ENCODE measurements around the gene MAN1C1.

MAN1C1 gene

GRCh38 chr1:25614501-25615171 lies 2.0 kb upstream of the MAN1C1 start:
- DNase-seq, result no peak

GRCh38 chr1:25615172-25615541 lies 1.4 kb upstream of the MAN1C1 start:
- no peak for DNase-seq

DNA sequence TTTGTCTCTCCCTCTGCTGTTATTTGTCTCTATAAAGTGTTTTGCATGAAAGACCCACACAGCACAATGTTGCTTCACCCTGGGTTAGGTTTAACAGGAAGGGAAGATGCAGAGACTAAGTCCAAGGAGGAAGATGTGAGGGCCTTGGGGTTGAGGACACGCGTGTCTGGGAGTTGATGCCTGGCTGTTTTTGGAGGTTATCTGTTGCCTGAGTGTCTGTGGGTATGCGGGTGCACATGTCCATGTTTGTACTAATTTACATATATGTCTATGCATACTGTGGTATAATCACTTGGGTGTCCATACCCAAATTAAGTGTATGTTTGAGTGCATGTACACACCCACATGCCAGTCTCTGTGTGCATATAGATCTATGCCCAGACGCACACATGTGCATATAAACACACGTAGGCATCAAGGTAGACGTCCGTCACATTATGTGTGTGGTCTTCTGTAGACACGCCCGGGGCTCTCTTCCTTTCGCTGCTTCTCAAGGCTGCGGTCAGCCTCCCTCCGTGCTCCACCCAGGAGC lies 962 bp upstream of the MAN1C1 start:
- no peak for DNase-seq

GRCh38 chr1:25616987-25617624 lies 515 bp downstream of the MAN1C1 start:
- DNase-seq, result no peak

- DNase-seq, result no peak
Observed at GRCh38 chr1:25617625-25618432, 1.2 kb downstream of the MAN1C1 start.

GRCh38 chr1:25618433-25618808 lies 1.8 kb downstream of the MAN1C1 start:
- DNase-seq, result no peak

GRCh38 chr1:25619101-25619890 lies 2.7 kb downstream of the MAN1C1 start:
- DNase-seq, result peak; percentile 43

GRCh38 chr1:25620211-25620610 lies 3.6 kb downstream of the MAN1C1 start:
- DNase-seq, result no peak

DNA sequence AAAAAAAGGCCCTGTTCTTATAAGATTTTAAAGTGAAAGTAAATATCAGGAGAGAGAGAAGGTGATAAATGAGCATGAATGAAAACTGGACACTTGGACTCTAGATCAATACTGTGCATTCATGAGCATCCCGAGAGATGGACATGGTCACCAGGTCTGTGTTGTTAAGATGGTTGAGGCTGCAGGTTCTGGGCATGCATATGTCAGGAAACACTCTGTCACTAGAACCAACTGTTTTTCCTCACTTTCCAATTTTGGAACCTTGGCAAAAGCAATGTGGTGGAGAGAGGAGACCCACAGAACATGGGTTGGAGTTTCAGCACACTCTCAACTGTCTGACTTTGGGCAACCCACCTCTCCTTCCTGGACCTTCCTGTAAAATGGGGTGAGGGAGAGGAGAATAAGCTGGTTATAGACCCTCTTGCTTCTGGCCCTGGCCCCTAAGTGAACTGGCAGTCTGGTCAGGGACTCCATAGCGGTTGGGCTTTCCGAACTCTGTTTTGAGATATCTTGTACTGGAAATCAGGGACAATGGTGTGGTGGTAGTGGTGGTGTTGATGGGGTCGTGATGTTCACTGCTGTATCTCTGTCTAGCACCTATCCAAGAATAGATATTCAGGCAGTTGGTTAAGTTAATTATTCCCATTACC lies 4.2 kb downstream of the MAN1C1 start:
- DNase-seq, result no peak

DNA sequence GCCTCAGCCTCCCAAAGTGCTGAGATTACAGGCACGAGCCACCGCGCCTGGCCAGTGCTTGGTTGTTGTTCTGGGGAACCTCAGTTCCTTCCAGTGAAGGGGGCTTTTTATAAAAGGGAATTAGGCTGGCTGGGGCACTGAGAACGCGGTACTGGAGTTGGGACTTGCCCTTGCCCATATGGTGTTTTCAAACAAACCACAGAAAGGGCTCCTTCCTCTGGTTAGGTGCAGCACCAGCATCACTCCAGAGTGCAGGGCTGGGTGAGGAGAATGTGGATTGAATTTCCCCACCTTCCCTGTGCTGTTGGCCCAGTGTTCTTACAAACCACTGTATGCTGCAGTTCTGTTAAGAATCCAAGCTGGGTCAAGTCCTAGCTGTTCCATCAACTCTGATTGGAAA lies 5.3 kb downstream of the MAN1C1 start:
- no peak for DNase-seq

- DNase-seq, result peak; percentile 37
Observed at GRCh38 chr1:25622531-25622930, 5.9 kb downstream of the MAN1C1 start.

DNA sequence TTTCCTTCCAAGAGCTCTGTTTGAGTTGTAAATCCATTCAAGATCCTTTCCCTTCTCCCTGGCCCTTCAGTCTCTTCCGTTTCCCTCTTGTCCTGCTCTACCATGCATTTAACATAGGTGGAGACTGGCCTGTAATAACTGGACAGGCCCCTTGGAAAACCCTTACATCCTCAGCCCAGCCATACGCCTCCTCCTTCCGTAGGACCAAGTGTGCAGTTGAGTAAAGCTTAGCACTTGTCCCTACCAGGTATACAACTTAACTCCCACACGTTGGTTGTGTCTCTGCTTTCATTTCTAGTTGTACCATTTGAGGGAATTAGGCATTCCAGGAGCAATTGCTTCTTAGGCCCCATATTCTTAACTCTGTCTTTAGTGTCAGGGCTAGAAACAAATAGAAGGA lies 6.4 kb downstream of the MAN1C1 start:
- no peak for DNase-seq

DNA sequence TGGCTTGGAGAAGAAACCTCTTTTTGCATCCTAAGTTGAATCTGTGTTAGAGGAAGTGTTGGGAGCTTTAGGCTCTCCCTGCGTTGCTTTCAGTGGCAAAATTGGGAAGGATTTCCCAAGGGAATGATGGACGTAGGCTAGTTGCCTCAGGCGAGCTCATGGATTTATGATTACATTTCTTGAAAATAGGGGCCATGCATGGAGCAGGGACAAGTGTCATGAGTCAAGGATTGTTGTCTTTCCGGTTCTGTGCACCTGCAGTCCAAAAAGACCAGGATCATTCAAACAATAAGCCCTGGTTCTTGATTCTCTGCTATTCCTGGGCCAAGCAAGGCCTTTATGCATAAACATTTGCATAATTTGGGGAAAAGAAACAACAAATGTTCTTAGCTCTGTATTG lies 7.1 kb downstream of the MAN1C1 start:
- no peak for DNase-seq

- no peak for DNase-seq
Observed at GRCh38 chr1:25624156-25624555, 7.6 kb downstream of the MAN1C1 start.

- no peak for DNase-seq
Observed at GRCh38 chr1:25624604-25625003, 8.0 kb downstream of the MAN1C1 start.

- DNase-seq, result no peak
Observed at GRCh38 chr1:25626018-25626417, 9.4 kb downstream of the MAN1C1 start.

DNA sequence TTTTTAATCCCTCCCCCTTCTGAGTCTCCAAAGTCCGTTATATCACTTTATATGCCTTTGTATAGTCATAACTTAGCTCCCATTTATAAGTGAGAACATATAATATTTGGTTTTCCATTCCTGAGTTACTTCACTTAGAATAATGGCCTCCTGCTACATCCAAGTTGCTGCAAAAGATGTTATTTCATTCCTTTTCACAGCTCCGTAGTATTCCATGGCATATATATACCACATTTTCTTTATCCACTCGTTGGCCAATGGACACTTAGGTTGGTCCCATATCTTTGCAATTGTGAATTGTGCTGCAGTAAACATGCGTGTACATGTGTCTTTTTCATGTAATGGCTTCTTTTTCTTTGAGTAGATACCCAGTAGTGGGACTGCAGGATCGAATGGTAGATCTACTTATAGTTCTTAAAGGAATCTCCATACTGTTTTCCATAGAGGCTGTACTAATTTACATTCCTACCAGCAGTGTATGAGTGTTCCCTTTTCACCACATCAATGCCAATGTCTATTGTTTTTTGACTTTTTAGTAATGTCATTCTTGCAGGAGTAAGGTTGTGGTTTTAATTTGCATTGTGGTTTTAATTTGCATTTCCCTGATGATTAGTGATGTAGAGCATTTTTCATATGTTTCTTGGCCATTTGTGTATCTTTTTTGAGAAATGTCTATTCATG lies 12.3 kb downstream of the MAN1C1 start:
- no peak for DNase-seq

- DNase-seq, result no peak
Observed at GRCh38 chr1:25629836-25630235, 13.2 kb downstream of the MAN1C1 start.

GRCh38 chr1:25631750-25632485 lies 15.3 kb downstream of the MAN1C1 start:
- DNase-seq, result no peak

- no peak for DNase-seq
Observed at GRCh38 chr1:25634066-25634465, 17.5 kb downstream of the MAN1C1 start.

DNA sequence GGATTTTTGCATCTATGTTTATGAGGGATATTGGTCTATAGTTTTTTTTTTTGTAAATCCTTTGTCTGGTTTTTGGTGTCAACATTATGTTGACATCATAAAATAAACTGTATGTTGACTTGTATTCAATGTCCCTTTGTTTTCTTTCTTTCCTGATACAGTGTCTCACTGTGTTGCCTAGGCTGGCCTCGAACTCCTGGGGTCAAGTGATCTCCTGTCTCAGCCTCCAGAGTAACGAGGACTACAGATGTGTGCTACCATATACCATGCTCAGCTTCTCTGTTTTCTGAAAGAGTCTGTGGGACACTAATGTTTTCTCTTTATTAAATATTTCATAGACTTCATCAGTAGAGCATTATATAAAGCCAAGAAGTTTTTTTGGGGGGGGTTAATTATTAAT lies 18.3 kb downstream of the MAN1C1 start:
- no peak for DNase-seq

Measured in CD4-positive, alpha-beta T cell treated with Interleukin-15 for 1 hour (primary cell).